NT2/D1 (cell line): ENCODE results near the gene TPMT.

Source experiments
- DNase-seq: peaks from one replicate; pipeline ENCODE4 v3.0.0-alpha.2; 2011; ENCODE audit warnings: low read depth, low spot score
- H3K27me3 ChIP-seq: 2 replicates; pipeline ENCODE4 v1.6.0; 2011; ENCODE audit warnings: mild to moderate bottlenecking; ENCODE audit not compliant: insufficient read length, insufficient read depth
- H3K36me3 ChIP-seq: 2 replicates; pipeline ENCODE4 v1.6.1; 2011; ENCODE audit warnings: mild to moderate bottlenecking, low read length, mixed read lengths; ENCODE audit not compliant: insufficient read depth, insufficient read length
- H3K4me1 ChIP-seq: 2 replicates; pipeline ENCODE4 v1.5.1; 2011; ENCODE audit not compliant: insufficient read depth, insufficient read length
- H3K4me3 ChIP-seq: 2 replicates; pipeline ENCODE4 v1.5.1; 2011; ENCODE audit warnings: low read depth; ENCODE audit not compliant: insufficient read length
- H3K9ac ChIP-seq: 2 replicates; pipeline ENCODE4 v1.6.0; 2011; ENCODE audit warnings: low read depth; ENCODE audit not compliant: insufficient read length
- H3K9me3 ChIP-seq: 2 replicates; pipeline ENCODE4 v1.5.1; 2011; ENCODE audit warnings: mild to moderate bottlenecking, low read length; ENCODE audit not compliant: insufficient read depth
- SUZ12 ChIP-seq: IDR thresholded peaks from 2 replicates; pipeline ENCODE4 v1.6.1; 2011; ENCODE audit not compliant: insufficient read length, insufficient read depth; ENCODE audit errors: extremely low read depth
- YY1 ChIP-seq: IDR thresholded peaks from 2 replicates; pipeline ENCODE4 v1.6.1; 2011; ENCODE audit not compliant: insufficient read length, insufficient read depth
- ZNF274 ChIP-seq: IDR thresholded peaks from 2 replicates; pipeline ENCODE4 v1.6.1; 2011; ENCODE audit warnings: mild to moderate bottlenecking, low read depth, low read length

Gene TPMT

DNA sequence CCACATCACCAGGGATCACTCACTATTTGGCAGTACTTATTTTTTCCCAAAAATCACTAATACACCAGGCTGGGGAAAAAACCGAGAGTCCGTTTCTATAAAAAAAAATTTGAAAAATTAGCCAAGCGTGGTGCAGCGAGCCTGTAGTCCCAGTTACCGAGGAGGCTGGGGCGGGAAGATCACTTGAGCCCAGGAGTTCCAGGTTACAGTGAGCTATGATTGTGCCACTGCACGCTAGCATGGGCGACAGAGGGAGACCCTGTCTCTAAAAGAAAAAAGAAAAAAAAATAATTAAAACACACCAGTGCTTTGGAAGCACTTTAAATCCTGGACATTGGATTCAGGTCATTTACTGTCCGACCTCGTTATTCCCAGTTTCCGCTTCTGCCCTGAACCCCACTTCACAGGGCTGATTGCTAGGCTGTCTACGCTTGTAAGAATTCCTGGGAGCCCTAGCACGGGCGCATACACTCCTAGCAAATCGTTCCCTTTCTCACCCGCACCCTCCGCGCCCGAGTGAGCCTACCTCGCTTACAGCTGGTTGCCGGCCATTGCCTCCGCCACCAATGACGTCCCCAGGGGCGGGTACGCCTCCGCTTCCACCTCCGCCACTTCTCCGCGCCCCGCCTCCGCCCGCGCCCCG, at the start of gene TPMT:
Gene TPMT, minus strand, starts transcription at position 571 of the 643 bp plus-strand sequence. CDS start 5,950 bp downstream, outside the sequence.
- Histone ChIP-seq H3K9ac (peak within 1 kb of the TSS; percentile 79), H3K36me3 (no peaks in the 10 kb centered on the region), H3K4me1 (peaks cover 2% of the 10 kb centered on the region), H3K27me3 (no peaks in the 10 kb centered on the region), H3K4me3 (peak within 1 kb of the TSS; percentile 79), H3K9me3 (no peaks in the 10 kb centered on the region)
- TF ChIP-seq YY1 (no peak), SUZ12 (no peak), ZNF274 (no peak)
- DNase-seq = peak; percentile 77

GRCh38 chr6:18203786-18204185, 48.9 kb upstream of the TPMT start:
- DNase-seq = no peak
- no peaks in the 10 kb centered on the region for H3K27me3 ChIP-seq
- H3K36me3 ChIP-seq = peaks cover 10% of the 10 kb centered on the region

GRCh38 chr6:18192026-18192425, 37.1 kb upstream of the TPMT start:
- H3K4me3 ChIP-seq = no peak overlapping the region
- DNase-seq = no peak
- H3K36me3 ChIP-seq = peaks cover 2% of the 10 kb centered on the region
- H3K9ac ChIP-seq = no peak overlapping the region
- TF ChIP-seq ZNF274 (no peak), SUZ12 (no peak), YY1 (no peak)
- H3K27me3 ChIP-seq = no peaks in the 10 kb centered on the region
- H3K4me1 ChIP-seq = no peaks in the 10 kb centered on the region
- H3K9me3 ChIP-seq = no peaks in the 10 kb centered on the region

More at GRCh38 chr6:18203786-18204185, 48.9 kb upstream of the TPMT start:
- H3K4me1 ChIP-seq = no peaks in the 10 kb centered on the region
- H3K4me3 ChIP-seq = no peak overlapping the region
- H3K9me3 ChIP-seq = no peaks in the 10 kb centered on the region
- TF ChIP-seq YY1 (no peak), ZNF274 (no peak)
- no peak overlapping the region for H3K9ac ChIP-seq

- H3K9me3 ChIP-seq = no peaks in the 10 kb centered on the region
- TF ChIP-seq YY1 (no peak), SUZ12 (no peak), ZNF274 (no peak)
- H3K27me3 ChIP-seq = no peaks in the 10 kb centered on the region
- H3K36me3 ChIP-seq = peaks cover 2% of the 10 kb centered on the region
- no peak overlapping the region for H3K9ac ChIP-seq
- no peak overlapping the region for H3K4me3 ChIP-seq
- no peaks in the 10 kb centered on the region for H3K4me1 ChIP-seq
- no peak for DNase-seq
These were observed 34.3 kb upstream of the TPMT start for GRCh38 chr6:18189196-18189595.

GRCh38 chr6:18187701-18188100, 32.8 kb upstream of the TPMT start:
- Histone ChIP-seq H3K9me3 (no peaks in the 10 kb centered on the region), H3K4me3 (no peak overlapping the region), H3K9ac (no peak overlapping the region), H3K4me1 (no peaks in the 10 kb centered on the region), H3K36me3 (peaks cover 2% of the 10 kb centered on the region), H3K27me3 (no peaks in the 10 kb centered on the region)
- DNase-seq = no peak
- TF ChIP-seq SUZ12 = no peak
- TF ChIP-seq YY1 = no peak
- no peak for TF ChIP-seq ZNF274

- Histone ChIP-seq H3K4me1 (no peaks in the 10 kb centered on the region), H3K9ac (no peak overlapping the region), H3K4me3 (no peak overlapping the region), H3K9me3 (no peaks in the 10 kb centered on the region), H3K36me3 (peaks cover 2% of the 10 kb centered on the region), H3K27me3 (no peaks in the 10 kb centered on the region)
- no peak for TF ChIP-seq YY1
- no peak for DNase-seq
These were observed 31.8 kb upstream of the TPMT start for GRCh38 chr6:18186540-18187250.

DNA sequence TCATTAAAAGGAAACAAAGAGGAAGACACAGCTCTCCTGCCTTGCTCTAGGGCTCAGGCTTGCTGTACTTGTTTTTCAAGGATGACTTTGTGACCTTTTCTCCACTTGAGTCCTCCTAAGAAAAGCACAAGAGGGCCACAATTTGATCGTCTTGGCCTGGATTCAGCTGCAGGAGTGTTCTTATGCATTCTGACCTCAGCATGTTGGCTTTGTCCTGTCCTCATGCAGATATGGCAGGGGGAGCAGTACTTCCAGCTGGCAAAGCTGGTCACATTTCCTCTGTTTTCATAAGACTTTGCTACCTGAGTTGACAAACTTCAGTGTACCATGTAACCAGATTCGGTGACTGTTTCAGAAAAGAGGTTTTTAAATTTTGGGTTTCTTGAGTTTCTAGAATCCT, 31.2 kb upstream of the TPMT start:
- TF ChIP-seq YY1 = no peak
- no peak for TF ChIP-seq ZNF274
- TF ChIP-seq SUZ12 = no peak
- Histone ChIP-seq H3K27me3 (no peaks in the 10 kb centered on the region), H3K36me3 (peaks cover 2% of the 10 kb centered on the region), H3K4me3 (no peak overlapping the region), H3K9ac (no peak overlapping the region), H3K9me3 (no peaks in the 10 kb centered on the region), H3K4me1 (no peaks in the 10 kb centered on the region)
- peak; percentile 42 for DNase-seq
